Astrocyte (in vitro differentiated cells and primary cell): ENCODE measurements around the gene KCTD13. TPM values are rescaled to one million over a fixed set of nuclear protein-coding genes. Genes with fewer than 3 reads are reported as not detected.
"Not testable (repeated sequence)": the region's sequence is repeated elsewhere in the genome, so short reads cannot be mapped to it uniquely, and the experiment has no call there.

Experiments used
- DNase-seq: peaks from one replicate; pipeline ENCODE4 v3.0.0-alpha.2; 2010; ENCODE audit warnings: low read depth
- FAIRE-seq: peaks from 2 replicates; lab custom pipeline; 2011; peaks lifted over from hg19 to GRCh38; lab: Jason Lieb, UNC
- H2AFZ ChIP-seq: 2 replicates; pipeline ENCODE4 v1.6.0; 2012; ENCODE audit warnings: low read depth, low read length, inconsistent platforms
- H3K27ac ChIP-seq: 2 replicates; pipeline ENCODE4 v1.5.1; 2011; ENCODE audit warnings: low read depth, low read length, inconsistent platforms
- H3K27me3 ChIP-seq: 2 replicates; pipeline ENCODE4 v1.6.0; 2011; ENCODE audit warnings: low read length, inconsistent platforms; ENCODE audit not compliant: insufficient read depth
- H3K36me3 ChIP-seq: 2 replicates; pipeline ENCODE4 v1.5.1; 2011; ENCODE audit warnings: low read length, inconsistent platforms; ENCODE audit not compliant: insufficient read depth
- H3K4me1 ChIP-seq: 2 replicates; pipeline ENCODE4 v1.5.1; 2011; ENCODE audit warnings: low read length, inconsistent platforms; ENCODE audit not compliant: insufficient read depth
- H3K4me2 ChIP-seq: 2 replicates; pipeline ENCODE4 v1.6.0; 2012; ENCODE audit warnings: low read length, inconsistent platforms
- H3K4me3 ChIP-seq: 2 replicates; pipeline ENCODE4 v1.5.1; 2011; ENCODE audit warnings: low read depth, mild to moderate bottlenecking, low read length, inconsistent platforms; ENCODE audit not compliant: insufficient read depth
- H3K79me2 ChIP-seq: 2 replicates; pipeline ENCODE4 v1.6.0; 2012; ENCODE audit warnings: mild to moderate bottlenecking, low read length, inconsistent platforms; ENCODE audit not compliant: insufficient read depth
- H3K9ac ChIP-seq: 2 replicates; pipeline ENCODE4 v1.6.0; 2012; ENCODE audit warnings: mild to moderate bottlenecking, low read length, inconsistent platforms
- H3K9me3 ChIP-seq: 2 replicates; pipeline ENCODE4 v1.5.1; 2012; ENCODE audit warnings: low read depth, mild to moderate bottlenecking, low read length, inconsistent platforms; ENCODE audit not compliant: insufficient read depth
- H4K20me1 ChIP-seq: 2 replicates; pipeline ENCODE4 v1.6.0; 2012; ENCODE audit warnings: low read length, inconsistent platforms; ENCODE audit not compliant: insufficient read depth
- H3K27ac Mint-ChIP-seq: one replicate; pipeline ENCODE4 v1.8.0; 2021; ENCODE audit warnings: mild to moderate bottlenecking, mixed read lengths; ENCODE audit not compliant: unreplicated experiment
- H3K27me3 Mint-ChIP-seq: one replicate; pipeline ENCODE4 v1.8.0; 2021; ENCODE audit warnings: low read depth, mixed read lengths; ENCODE audit not compliant: unreplicated experiment
- H3K36me3 Mint-ChIP-seq: one replicate; pipeline ENCODE4 v1.8.0; 2021; ENCODE audit warnings: low read depth, mixed read lengths; ENCODE audit not compliant: unreplicated experiment
- H3K4me1 Mint-ChIP-seq: one replicate; pipeline ENCODE4 v1.8.0; 2021; ENCODE audit warnings: low read depth, mixed read lengths; ENCODE audit not compliant: unreplicated experiment
- H3K4me3 Mint-ChIP-seq: one replicate; pipeline ENCODE4 v1.8.0; 2021; ENCODE audit warnings: mild to moderate bottlenecking, moderate library complexity, mixed read lengths; ENCODE audit not compliant: unreplicated experiment
- H3K9me3 Mint-ChIP-seq: one replicate; pipeline ENCODE4 v1.8.0; 2021; ENCODE audit warnings: mild to moderate bottlenecking, mixed read lengths; ENCODE audit not compliant: unreplicated experiment
- CTCF ChIP-seq: IDR thresholded peaks from 2 replicates; pipeline ENCODE4 v1.5.1; 2011; ENCODE audit warnings: low read depth, mild to moderate bottlenecking, inconsistent platforms, low read length, moderate library complexity; ENCODE audit not compliant: insufficient read depth
- EZH2 ChIP-seq: IDR thresholded peaks from 2 replicates; pipeline ENCODE4 v1.6.1; 2012; ENCODE audit warnings: mild to moderate bottlenecking, low read length, inconsistent platforms; ENCODE audit not compliant: insufficient read depth
- total RNA-seq: library from RNA; stranded (reverse); gene quantifications from 2 replicates; pipeline ENCODE4 v1.2.1, GENCODE V29; 2021

Gene KCTD13
- total RNA-seq, 1 donor from 2014 or later, result 27.1 TPM

GRCh38 chr16:29961127-29961478 is 35.1 kb upstream of the KCTD13 start:
- no peak overlapping the region for H3K27ac ChIP-seq
- no peak for FAIRE-seq
- H3K9me3 Mint-ChIP-seq, result no peaks in the 10 kb centered on the region
- H3K27me3 Mint-ChIP-seq, result no peaks in the 10 kb centered on the region
- peak overlapping the region; percentile 75 for H3K4me3 ChIP-seq
- peak overlapping the region; percentile 72 for H3K27ac Mint-ChIP-seq
- H3K79me2 ChIP-seq, result no peaks in the 10 kb centered on the region
- H3K9ac ChIP-seq, result peak overlapping the region; percentile 89
- H3K4me3 Mint-ChIP-seq, result peak overlapping the region; percentile 82
- H3K36me3 Mint-ChIP-seq, result peaks cover 11% of the 10 kb centered on the region
- peak overlapping the region; percentile 99 for H3K4me2 ChIP-seq
- no peaks in the 10 kb centered on the region for H3K27me3 ChIP-seq
- H4K20me1 ChIP-seq, result no peaks in the 10 kb centered on the region
- DNase-seq, result no peak
- TF ChIP-seq CTCF (no peak), EZH2 (no peak)
- H2AFZ ChIP-seq, result peak overlapping the region; percentile 94
- peaks cover 11% of the 10 kb centered on the region for H3K4me1 Mint-ChIP-seq
- H3K36me3 ChIP-seq, result no peaks in the 10 kb centered on the region
- H3K9me3 ChIP-seq, result no peaks in the 10 kb centered on the region
- H3K4me1 ChIP-seq, result peaks cover 13% of the 10 kb centered on the region

- not testable (repeated sequence) for H3K36me3 ChIP-seq, H4K20me1 ChIP-seq, H3K79me2 ChIP-seq, H3K27me3 ChIP-seq, FAIRE-seq, H2AFZ ChIP-seq, H3K9ac ChIP-seq, H3K4me2 ChIP-seq, H3K27ac Mint-ChIP-seq, H3K9me3 Mint-ChIP-seq, H3K4me3 ChIP-seq, DNase-seq, H3K27me3 Mint-ChIP-seq, H3K27ac ChIP-seq, H3K9me3 ChIP-seq, H3K36me3 Mint-ChIP-seq
- H3K4me3 Mint-ChIP-seq, result peak overlapping the region; percentile 42
- H3K4me1 Mint-ChIP-seq, result peaks cover 11% of the 10 kb centered on the region
- H3K4me1 ChIP-seq, result peaks cover 13% of the 10 kb centered on the region
Measured at GRCh38 chr16:29959821-29960220, 33.8 kb upstream of the KCTD13 start.

- Histone ChIP-seq H3K9me3 (no peaks in the 10 kb centered on the region), H3K27ac (no peak overlapping the region), H3K36me3 (no peaks in the 10 kb centered on the region), H2AFZ (no peak overlapping the region), H3K4me1 (peaks cover 13% of the 10 kb centered on the region), H3K79me2 (no peaks in the 10 kb centered on the region), H3K9ac (no peak overlapping the region), H3K4me3 (no peak overlapping the region), H3K4me2 (no peak overlapping the region), H4K20me1 (no peaks in the 10 kb centered on the region), H3K27me3 (no peaks in the 10 kb centered on the region)
- Mint-ChIP-seq H3K9me3 (no peaks in the 10 kb centered on the region), H3K27me3 (no peaks in the 10 kb centered on the region), H3K36me3 (peaks cover 5% of the 10 kb centered on the region), H3K4me3 (no peak overlapping the region), H3K27ac (no peak overlapping the region), H3K4me1 (peaks cover 9% of the 10 kb centered on the region)
- no peak for TF ChIP-seq EZH2
- TF ChIP-seq CTCF, result no peak
- FAIRE-seq, result no peak
- DNase-seq, result no peak
Measured at GRCh38 chr16:29959293-29959692, 33.3 kb upstream of the KCTD13 start.
